Measurements from ENCODE around the gene GPR63.

DNA sequence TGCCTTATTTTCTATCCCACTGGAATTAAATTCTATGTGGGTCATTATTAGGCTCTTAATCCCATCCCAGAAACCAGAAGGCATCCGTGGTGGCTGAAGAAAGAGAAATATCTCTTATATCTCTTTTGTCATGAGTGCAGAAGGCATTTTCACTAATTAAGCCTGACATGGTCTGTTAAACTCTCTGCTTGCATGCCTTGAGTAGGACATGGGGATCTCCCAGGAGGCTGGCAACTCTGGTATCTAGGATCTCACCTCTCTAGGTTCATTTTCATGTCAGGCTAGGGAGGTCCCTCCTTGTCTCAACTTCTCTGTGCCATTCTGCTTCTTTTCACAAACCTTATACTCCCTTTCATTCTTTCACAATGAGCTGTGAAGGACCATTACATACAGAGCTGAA, 25.3 kb upstream of the GPR63 start:
- TF ChIP-seq, protein P1, sequence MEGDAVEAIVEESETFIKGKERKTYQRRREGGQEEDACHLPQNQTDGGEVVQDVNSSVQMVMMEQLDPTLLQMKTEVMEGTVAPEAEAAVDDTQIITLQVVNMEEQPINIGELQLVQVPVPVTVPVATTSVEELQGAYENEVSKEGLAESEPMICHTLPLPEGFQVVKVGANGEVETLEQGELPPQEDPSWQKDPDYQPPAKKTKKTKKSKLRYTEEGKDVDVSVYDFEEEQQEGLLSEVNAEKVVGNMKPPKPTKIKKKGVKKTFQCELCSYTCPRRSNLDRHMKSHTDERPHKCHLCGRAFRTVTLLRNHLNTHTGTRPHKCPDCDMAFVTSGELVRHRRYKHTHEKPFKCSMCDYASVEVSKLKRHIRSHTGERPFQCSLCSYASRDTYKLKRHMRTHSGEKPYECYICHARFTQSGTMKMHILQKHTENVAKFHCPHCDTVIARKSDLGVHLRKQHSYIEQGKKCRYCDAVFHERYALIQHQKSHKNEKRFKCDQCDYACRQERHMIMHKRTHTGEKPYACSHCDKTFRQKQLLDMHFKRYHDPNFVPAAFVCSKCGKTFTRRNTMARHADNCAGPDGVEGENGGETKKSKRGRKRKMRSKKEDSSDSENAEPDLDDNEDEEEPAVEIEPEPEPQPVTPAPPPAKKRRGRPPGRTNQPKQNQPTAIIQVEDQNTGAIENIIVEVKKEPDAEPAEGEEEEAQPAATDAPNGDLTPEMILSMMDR (IDR thresholded peaks at IDR 0.05) = no peak
- TF ChIP-seq EZH2 (IDR thresholded peaks at IDR 0.05) (no peak), EZH2phosphoT487 (IDR thresholded peaks at IDR 0.05) (no peak)
